ENCODE data around the gene PLEKHA4.

Gene PLEKHA4

GRCh38 chr19:48822514-48822913 is 45.9 kb downstream of the PLEKHA4 start:
- TF ChIP-seq EZH2phosphoT487 (conservative IDR thresholded peaks at IDR 0.05; ENCODE audit: low read length) (no peak), CTCF (IDR thresholded peaks at IDR 0.05; ENCODE audit: insufficient read depth, low read length, poor library complexity, severe bottlenecking) (no peak)
- no peak overlapping the region for H3K4me2 ChIP-seq (ENCODE audit: low read depth, low read length, poor library complexity, severe bottlenecking)
- H3K4me3 ChIP-seq (ENCODE audit: insufficient read depth, low read length, poor library complexity, severe bottlenecking): no peak overlapping the region
- no peaks in the 10 kb centered on the region for H4K20me1 ChIP-seq (ENCODE audit: low read depth, low read length)
- no peaks in the 10 kb centered on the region for H3K27me3 ChIP-seq (ENCODE audit: low read length)
- H3K27ac ChIP-seq (ENCODE audit: low read depth, low read length): no peak overlapping the region
- H3F3A ChIP-seq (ENCODE audit: insufficient read depth): no peaks in the 10 kb centered on the region
- no peaks in the 10 kb centered on the region for H3K79me2 ChIP-seq (ENCODE audit: insufficient read depth, low read length)
- no peaks in the 10 kb centered on the region for H3K9me2 ChIP-seq (replicated peaks; ENCODE audit: insufficient read depth, low read length)
- no peak overlapping the region for H2AFZ ChIP-seq (ENCODE audit: low read depth, low read length, severe bottlenecking)
- no peaks in the 10 kb centered on the region for H3K36me3 ChIP-seq (ENCODE audit: low read length)
- no peak overlapping the region for H3K9ac ChIP-seq (ENCODE audit: low read length)
- no peaks in the 10 kb centered on the region for H3K9me3 ChIP-seq (ENCODE audit: insufficient read depth, low read length)

DNA sequence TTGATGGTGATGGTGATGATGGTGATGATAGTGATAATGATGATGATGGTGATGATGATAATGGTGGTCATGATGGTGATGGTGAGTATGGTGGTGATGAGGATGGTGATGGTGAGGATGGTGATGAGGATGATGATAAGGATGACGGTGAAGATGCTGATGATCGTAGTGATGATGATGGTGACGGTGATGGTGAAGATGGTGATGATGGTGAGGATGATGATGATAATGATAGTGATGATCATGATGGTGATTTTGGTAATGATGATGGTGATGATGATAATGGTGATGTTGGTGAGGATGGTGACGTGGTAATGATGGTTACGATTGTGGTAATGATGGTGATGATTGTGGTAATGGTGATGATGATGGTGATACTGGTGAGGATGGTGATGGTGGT is 46.8 kb downstream of the PLEKHA4 start:
- no peak overlapping the region for H3K4me2 ChIP-seq (ENCODE audit: low read depth, low read length, poor library complexity, severe bottlenecking)
- no peaks in the 10 kb centered on the region for H3K9me3 ChIP-seq (ENCODE audit: insufficient read depth, low read length)
- H3K27me3 ChIP-seq (ENCODE audit: low read length): no peaks in the 10 kb centered on the region
- H3K9ac ChIP-seq (ENCODE audit: low read length): no peak overlapping the region
- no peaks in the 10 kb centered on the region for H3K79me2 ChIP-seq (ENCODE audit: insufficient read depth, low read length)
- H2AFZ ChIP-seq (ENCODE audit: low read depth, low read length, severe bottlenecking): no peak overlapping the region
- H3K4me3 ChIP-seq (ENCODE audit: insufficient read depth, low read length, poor library complexity, severe bottlenecking): no peak overlapping the region
- no peak for TF ChIP-seq EZH2phosphoT487 (conservative IDR thresholded peaks at IDR 0.05; ENCODE audit: low read length)
- H3F3A ChIP-seq (ENCODE audit: insufficient read depth): no peaks in the 10 kb centered on the region
- H3K27ac ChIP-seq (ENCODE audit: low read depth, low read length): no peak overlapping the region
- no peaks in the 10 kb centered on the region for H3K9me2 ChIP-seq (replicated peaks; ENCODE audit: insufficient read depth, low read length)
- no peaks in the 10 kb centered on the region for H3K36me3 ChIP-seq (ENCODE audit: low read length)
- H4K20me1 ChIP-seq (ENCODE audit: low read depth, low read length): no peaks in the 10 kb centered on the region

DNA sequence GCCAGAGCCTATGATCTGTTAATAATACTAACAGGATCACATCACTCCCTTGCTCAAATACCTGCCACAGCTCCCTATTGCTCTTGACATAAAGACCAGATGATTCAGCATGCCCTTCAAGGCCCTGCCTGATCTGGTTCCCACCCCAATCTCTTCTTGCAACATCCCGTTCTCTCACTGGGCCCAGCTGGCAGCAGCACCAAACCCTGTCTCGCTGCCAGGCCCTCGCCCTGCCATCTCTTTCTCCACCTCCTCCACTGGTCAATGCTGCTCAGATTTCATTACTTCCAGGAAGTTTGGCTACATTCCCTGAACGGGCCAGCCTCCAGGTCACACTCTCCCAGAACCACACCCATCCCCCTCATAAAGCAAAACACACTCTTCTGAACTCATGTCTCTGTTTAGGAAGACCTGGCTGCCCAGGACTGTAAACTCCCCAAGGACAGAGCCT is 49.0 kb downstream of the PLEKHA4 start:
- Histone ChIP-seq H3K4me2 (ENCODE audit: low read depth, low read length, poor library complexity, severe bottlenecking) (no peak overlapping the region), H4K20me1 (ENCODE audit: low read depth, low read length) (no peaks in the 10 kb centered on the region), H3K79me2 (ENCODE audit: insufficient read depth, low read length) (no peaks in the 10 kb centered on the region), H3K36me3 (ENCODE audit: low read length) (no peaks in the 10 kb centered on the region), H3K27ac (ENCODE audit: low read depth, low read length) (no peak overlapping the region), H3K9me2 (replicated peaks; ENCODE audit: insufficient read depth, low read length) (no peaks in the 10 kb centered on the region), H3K9me3 (ENCODE audit: insufficient read depth, low read length) (no peaks in the 10 kb centered on the region), H3K4me3 (ENCODE audit: insufficient read depth, low read length, poor library complexity, severe bottlenecking) (no peak overlapping the region), H2AFZ (ENCODE audit: low read depth, low read length, severe bottlenecking) (no peak overlapping the region), H3F3A (ENCODE audit: insufficient read depth) (no peaks in the 10 kb centered on the region), H3K9ac (ENCODE audit: low read length) (no peak overlapping the region), H3K27me3 (ENCODE audit: low read length) (no peaks in the 10 kb centered on the region)
- TF ChIP-seq CTCF (IDR thresholded peaks at IDR 0.05; ENCODE audit: insufficient read depth, low read length, poor library complexity, severe bottlenecking): no peak
- no peak for TF ChIP-seq EZH2phosphoT487 (conservative IDR thresholded peaks at IDR 0.05; ENCODE audit: low read length)

DNA sequence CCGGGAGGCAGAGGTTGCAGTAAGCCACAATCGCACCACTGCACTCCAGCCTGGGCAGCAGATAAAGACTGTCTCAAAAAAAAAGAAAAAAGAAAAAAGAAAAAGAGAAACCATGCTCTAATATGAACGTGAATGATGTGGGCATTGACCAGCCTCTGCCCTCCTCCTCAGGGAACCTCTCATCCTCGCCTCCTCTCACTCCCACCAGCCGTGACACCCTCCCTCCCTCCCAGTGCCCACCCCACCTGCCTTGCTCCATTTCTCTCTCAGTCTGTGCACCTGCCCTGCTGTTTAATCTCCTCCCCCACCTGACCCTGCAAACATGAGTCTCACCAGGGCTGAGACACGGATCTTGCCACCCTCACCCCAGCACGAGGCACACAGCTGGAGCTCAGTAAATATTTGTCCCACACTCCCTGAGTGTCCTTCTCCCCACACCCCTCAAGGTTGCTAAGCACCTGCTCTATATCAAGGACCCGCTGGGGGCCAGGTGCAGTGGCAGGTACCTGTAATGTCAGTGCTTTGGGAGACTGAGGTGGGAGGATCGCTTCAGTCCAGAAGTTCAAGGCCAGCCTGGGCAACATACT is 50.1 kb downstream of the PLEKHA4 start:
- Histone ChIP-seq H3K27me3 (ENCODE audit: low read length) (no peaks in the 10 kb centered on the region), H3K9me2 (replicated peaks; ENCODE audit: insufficient read depth, low read length) (no peaks in the 10 kb centered on the region), H3K36me3 (ENCODE audit: low read length) (no peaks in the 10 kb centered on the region), H3K4me3 (ENCODE audit: insufficient read depth, low read length, poor library complexity, severe bottlenecking) (no peak overlapping the region), H2AFZ (ENCODE audit: low read depth, low read length, severe bottlenecking) (no peak overlapping the region), H3K4me2 (ENCODE audit: low read depth, low read length, poor library complexity, severe bottlenecking) (no peak overlapping the region), H3K9me3 (ENCODE audit: insufficient read depth, low read length) (no peaks in the 10 kb centered on the region), H3K79me2 (ENCODE audit: insufficient read depth, low read length) (no peaks in the 10 kb centered on the region), H3K27ac (ENCODE audit: low read depth, low read length) (no peak overlapping the region), H3F3A (ENCODE audit: insufficient read depth) (no peaks in the 10 kb centered on the region), H3K9ac (ENCODE audit: low read length) (no peak overlapping the region), H4K20me1 (ENCODE audit: low read depth, low read length) (no peaks in the 10 kb centered on the region)
- TF ChIP-seq CTCF (IDR thresholded peaks at IDR 0.05; ENCODE audit: insufficient read depth, low read length, poor library complexity, severe bottlenecking): no peak

All from SU-DHL-6 (cell line).